ENCODE measurements around the gene MUC5B.

MUC5B gene

DNA sequence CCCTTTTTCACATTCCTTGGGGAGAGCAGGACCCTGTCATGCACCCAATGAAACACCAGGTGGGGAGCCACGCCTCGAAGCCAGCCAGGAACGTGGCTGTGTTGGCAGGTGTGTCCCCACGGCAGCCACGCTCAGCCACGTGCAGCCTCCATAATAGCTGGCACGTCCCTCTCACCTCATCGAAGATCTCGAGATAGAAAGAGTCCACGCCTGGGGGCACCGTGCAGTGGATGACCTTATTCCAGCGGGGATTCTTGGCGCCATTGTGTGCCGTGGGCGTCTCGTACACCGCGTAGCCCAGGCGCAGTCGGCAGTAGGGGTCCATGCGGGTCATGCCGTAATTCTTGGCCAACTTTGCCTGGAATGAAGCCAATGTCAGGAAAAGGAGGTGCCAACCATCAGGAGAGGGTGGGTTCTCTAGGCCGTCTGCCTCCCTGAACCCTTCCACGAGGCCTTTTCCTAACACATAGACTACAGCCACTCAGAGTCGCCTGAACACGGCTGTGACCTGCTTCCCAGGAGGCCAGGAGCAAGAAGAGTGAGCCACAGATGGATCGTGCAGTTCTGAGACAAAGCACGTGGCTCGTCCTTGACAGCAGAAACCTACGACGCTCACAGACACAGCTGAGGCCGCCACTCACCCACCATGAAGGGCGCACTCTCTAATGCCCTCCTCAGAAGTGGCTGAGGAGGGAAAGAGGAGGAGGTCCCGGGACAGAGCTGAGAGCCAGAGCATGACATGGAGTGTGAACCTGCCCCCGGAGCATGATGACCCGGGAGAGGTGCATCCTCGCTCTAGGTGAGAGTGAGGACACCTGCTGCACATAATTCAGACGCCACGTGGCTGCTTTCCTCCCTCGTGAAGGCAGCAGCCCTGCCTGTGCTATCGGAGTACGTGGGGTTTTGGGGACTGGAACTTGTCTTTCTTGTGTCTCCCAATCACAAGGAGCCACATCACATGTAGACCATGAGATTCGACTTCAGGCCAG, 67.5 kb downstream of the MUC5B start:
- in situ Hi-C loops (cut with MboI; ENCODE audit: low pct_unique_long_range_greater_than_20kb, low sequenced_read_pairs): no loop called here
- DNase-seq: no peak

DNA sequence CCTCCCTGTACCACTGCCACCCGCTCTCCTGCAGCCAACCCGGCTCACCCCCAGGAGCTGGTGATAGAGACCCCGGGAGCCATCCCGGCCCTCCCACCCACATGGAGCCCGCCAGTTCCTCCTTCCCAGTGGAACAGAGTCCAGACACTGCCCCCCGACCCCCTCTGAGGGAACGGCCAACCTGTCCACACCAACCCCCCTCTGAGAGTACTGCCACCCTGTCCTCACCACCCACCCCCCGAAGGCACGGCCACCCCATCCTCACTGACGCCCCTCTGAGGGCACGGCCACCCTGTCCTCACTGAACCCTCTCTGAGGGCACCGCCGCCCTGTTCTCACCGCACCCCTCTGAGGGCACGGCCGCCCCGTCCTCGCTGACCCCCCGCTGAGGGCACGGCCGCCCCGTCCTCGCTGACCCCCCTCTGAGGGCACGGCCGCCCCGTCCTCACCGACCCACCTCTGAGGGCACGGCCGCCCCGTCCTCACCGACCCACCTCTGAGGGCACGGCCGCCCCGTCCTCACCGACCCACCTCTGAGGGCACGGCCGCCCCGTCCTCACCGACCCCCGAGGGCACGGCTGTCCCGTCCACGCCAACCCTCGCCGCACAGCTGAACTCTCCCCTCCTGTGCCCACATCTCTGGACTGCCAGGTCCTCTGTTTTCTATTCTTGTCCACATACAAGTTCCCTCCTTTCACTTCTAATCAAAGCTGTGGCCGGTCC, 68.6 kb downstream of the MUC5B start:
- DNase-seq: no peak
- in situ Hi-C loops (cut with MboI; ENCODE audit: low pct_unique_long_range_greater_than_20kb, low sequenced_read_pairs): no loop called here

DNA sequence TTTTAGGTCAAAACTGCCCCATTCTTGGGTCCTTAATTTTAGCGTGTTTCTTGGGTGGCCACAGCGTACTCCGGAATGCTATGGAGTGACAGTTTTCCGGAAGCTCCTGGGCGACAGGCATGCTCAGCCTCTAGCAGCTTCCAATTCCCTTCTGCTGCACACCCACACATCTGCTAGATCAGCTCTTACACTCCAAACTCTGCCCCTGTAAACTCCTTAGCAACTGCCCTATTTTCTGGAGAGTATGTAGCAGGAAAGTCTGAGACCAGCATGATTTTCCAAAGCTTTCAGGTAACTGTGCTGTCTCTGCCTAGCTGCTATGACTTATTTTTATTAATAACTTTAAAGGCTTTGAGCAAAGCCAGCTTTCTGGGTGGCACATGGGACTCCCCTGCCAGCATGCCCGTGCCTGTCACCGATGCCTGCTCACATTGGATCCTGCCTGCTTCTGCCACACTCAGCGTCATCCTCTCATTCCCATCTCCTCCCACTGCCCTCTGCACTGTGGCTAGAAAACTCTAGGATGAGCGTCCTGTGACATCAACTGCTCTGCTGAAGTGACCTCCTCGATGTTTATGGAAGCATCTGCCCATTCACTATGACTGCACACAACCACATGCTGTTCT, 69.3 kb downstream of the MUC5B start:
- no peak for DNase-seq
- in situ Hi-C loops (cut with MboI; ENCODE audit: low pct_unique_long_range_greater_than_20kb, low sequenced_read_pairs): no loop called here

DNA sequence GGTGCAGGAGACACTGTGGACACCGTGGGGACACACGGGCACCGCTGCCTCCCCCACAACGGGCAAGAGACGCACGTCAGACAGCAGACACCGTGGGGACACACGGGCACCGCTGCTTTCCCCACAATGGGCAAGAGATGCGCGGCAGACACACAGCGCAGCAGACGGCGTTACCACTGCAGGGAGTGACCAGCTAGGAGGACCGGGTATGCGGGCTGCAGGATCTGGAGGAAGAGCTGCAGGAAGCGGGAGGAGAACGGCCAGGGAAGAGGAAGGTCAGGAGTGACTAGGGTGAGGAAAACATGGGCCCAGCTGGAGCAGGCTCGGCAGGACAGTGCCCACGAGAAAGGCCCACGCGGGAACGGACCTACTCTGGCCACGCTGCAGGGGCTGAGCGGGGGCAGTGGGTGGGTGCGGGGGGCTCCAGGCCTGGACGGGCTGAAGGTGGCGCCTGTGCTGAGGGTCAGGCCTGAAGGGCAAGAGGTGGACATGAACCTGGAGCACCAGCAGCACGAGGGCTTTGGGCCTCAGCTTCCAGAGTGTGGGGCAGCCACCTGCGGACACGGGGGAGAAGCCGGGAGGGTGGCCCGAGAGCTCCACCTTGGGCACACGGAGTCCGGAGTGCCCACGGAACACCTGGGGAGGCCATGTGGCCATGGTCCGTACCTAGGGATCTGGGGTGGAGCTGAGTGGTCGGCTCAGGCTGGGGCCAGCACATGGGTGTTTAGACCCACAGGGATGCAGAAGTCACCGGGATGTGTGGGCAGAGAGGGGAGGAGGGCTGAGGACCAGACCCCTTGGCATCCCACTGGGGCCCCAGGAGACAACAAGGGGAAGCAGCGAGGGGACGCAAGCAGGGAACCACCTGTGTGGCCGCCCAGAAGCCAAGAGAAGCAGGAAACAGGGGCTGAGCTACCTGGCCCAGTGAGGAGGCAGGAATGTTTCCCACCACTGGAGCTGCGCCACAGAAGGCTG, 70.1 kb downstream of the MUC5B start:
- no peak for DNase-seq
- in situ Hi-C loops (cut with MboI; ENCODE audit: low pct_unique_long_range_greater_than_20kb, low sequenced_read_pairs): no loop called here

DNA sequence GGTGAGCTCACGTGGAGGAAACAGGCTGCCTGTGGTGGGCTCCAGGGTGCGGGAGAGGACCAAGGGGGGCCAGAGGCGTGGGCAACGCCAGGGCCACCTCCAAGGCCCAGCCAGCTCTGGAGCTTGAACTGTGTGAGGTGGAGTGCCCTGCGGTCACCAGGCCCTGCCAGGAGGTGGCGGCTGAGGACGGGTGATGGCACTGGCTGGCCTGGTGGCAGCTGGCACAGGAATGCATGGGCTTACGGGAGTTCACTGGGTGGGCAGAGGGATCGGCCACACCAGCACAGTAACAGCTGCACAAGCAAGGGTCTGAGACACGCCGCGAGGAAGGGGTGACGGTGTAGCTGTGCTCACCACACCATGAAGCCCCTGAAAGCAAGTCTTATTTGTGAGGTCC, 70.8 kb downstream of the MUC5B start:
- DNase-seq: peak; percentile 15
- in situ Hi-C loops (cut with MboI; ENCODE audit: low pct_unique_long_range_greater_than_20kb, low sequenced_read_pairs): no loop called here

DNA sequence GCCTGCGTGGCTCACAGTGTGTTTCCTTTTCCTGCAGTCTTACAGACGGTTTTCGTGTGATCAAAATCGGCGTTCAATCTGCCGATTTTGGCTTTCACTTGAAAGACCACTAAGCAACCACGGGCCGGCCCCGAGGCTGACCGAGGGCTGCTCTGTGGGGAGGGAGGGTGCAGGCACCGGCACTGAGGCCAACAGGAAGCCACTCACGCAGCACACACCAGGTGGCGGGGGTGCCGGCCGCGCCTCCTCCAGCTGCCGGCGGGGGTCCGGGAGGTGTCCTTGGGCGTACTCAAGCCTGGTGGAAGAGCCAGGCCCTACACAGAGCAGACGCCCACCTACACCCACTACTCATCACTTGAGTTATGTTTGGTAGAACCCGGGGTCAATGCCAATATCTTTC, 72.2 kb downstream of the MUC5B start:
- in situ Hi-C loops (cut with MboI; ENCODE audit: low pct_unique_long_range_greater_than_20kb, low sequenced_read_pairs): no loop called here
- DNase-seq: no peak

DNA sequence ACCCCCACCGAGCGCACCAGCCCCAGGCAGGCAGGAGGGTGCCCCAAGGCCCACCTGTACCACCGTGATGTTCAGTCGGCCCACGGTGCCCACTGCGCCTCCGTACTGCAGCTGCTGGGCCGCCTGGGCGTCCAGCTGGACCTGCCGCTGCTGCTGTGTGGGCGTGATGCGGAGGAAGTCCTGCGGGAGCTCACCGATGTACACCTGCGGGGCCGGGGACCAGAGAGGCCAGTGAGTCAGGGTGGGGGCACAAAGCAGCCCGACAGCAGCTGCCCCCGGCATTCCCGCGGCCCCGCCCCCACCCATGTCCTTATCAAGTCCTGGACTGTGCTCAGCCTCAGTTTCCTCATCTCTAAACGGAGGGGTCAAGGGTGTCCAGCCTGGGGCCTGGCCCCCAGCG, 72.7 kb downstream of the MUC5B start:
- no peak for DNase-seq
- in situ Hi-C loops (cut with MboI; ENCODE audit: low pct_unique_long_range_greater_than_20kb, low sequenced_read_pairs): no loop called here

DNA sequence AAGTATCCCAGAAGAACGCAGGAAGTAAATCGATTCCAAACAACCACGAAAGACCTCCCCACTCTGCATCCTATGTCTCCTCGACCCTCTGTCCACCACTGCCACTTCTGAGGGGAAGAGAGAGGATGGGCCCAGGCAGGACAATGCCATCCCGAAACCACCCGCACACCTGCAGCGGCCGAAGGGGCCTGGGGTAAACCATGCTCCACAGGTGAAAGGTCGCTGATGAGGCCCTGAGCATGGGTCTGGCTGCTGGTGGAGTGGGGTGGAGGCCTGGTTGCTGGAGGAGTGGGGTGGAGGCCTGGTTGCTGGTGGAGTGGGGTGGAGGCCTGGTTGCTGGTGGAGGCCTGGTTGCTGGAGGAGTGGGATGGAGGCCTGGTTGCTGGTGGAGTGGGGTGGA, 73.4 kb downstream of the MUC5B start:
- DNase-seq: no peak
- in situ Hi-C loops (cut with MboI; ENCODE audit: low pct_unique_long_range_greater_than_20kb, low sequenced_read_pairs): no loop called here

DNA sequence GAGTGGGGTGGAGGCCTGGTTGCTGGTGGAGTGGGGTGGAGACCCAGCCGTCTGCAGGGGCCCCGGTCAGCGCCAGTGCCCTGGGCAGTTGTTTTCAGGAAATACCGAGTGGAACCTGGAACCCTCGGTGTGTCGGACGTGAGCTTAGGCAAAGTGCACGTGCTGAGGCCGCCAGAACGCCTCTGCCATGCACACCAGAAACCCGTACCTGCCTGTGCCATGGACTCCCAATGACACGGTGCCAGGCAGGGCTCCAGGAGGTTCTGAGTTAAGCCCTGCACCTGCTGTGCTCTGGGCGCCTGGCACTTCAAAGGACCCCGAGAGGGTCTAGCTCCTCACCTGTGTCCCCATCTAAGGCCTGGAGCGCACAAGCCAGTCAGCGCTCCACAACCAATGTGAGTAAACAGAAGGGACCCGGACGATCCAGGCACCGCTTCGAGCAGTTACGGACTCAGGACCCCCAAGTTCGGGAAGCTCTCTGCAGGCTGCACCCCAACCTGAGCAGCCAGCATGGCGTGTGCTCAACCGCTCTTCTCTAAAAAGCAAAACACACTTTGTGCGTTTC, 74.2 kb downstream of the MUC5B start:
- in situ Hi-C loops (cut with MboI; ENCODE audit: low pct_unique_long_range_greater_than_20kb, low sequenced_read_pairs): no loop called here
- no peak for DNase-seq

DNA sequence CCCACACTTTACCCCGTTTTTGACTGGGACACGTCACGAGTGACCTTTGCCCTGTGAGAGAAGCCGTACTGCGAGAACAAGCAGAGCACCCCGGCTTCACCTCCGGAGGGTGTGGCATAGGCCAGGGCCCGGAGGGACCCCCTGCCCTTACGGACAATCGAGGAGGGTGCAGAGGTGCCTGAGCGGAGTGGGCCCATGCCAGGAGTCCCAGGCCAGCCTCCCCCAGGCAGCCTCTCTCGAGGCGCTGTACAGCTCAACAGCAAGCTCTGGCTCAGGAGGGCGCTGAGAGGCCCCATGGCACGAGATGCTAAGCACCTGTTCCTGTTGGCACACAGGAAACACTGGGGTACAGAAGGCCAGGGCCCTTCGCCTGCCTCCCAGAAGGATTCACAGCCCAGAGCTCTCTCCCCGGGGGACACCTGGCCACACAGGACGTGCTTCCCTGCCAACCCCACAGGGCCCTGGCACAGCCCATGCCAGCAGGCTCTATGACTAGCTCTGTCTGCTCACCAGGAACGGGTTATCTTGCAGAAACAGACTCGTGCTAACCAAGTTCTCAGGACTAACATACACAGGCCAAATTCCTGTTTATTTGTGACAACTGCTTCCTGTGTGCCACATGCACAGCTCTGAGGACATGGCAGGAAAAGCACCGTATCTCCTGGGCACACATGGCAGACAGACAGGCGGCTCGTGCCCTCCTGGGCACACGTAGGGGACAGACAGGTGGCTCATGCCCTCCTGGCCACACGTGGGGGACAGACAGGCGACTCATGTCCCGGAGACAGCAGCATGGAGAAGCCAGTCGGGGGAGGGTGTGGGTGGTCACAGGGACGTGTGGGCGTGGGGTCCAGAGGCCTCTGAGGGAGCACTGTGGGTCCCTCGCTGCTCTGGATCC, 75.0 kb downstream of the MUC5B start:
- DNase-seq: no peak
- in situ Hi-C loops (cut with MboI; ENCODE audit: low pct_unique_long_range_greater_than_20kb, low sequenced_read_pairs): no loop called here

DNA sequence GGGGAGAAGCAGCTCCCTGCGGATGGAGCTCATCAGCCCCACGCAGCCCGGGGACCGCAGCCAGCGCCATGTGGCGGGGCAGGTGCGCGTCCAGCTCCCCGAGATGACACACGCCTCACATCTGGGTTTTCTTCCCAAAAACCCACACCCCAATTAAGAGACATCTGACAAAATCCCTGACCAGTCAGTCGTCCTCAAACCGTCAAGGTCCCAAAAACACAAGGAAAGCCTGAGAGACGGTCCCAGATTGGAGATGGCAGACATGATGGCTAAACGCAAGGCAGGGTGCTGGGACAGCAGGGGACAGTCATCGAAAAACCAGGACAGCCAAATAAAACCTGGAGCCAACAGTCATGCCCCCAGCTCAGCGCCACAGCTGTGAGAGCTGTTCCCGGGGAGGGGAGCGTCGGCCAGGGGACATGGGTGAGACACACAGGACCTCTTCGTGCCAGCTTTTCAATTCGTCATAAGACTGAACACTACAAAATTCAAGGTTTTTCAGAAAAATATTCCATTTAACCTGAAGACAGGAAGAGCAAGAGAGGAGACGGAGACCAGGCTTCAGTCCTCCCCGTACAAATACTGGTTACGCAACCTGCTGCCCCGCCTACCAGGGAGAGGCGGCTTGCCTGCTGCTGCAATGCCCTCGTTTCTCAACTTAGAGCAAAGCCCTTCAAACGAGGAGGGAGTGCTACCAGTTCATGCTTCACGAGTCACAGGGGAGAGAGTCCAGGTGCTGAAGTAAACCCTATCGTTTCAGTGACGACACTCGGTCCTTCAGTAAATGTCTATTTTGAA, 76.0 kb downstream of the MUC5B start:
- in situ Hi-C loops (cut with MboI; ENCODE audit: low pct_unique_long_range_greater_than_20kb, low sequenced_read_pairs): no loop called here
- DNase-seq: peak; percentile 70

DNA sequence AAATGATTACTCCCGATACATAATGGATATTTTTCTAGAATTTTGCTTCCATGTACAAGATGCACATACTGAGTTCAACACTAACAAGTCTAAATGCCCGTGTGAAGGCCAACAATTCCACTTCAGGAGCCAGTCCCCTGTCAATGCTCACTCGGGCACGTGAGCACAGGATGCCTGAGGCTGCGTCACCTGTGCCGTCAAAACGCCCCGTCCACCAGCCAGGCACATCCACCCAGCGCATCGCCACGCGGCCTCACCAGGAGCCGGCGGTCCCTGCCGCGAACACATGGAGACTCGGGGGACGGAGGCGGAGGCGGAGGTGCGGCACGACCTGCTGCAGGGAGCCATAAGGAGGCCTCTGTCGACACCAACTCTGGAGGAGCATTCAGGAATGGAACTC, 76.8 kb downstream of the MUC5B start:
- in situ Hi-C loops (cut with MboI; ENCODE audit: low pct_unique_long_range_greater_than_20kb, low sequenced_read_pairs): no loop called here
- no peak for DNase-seq

DNA sequence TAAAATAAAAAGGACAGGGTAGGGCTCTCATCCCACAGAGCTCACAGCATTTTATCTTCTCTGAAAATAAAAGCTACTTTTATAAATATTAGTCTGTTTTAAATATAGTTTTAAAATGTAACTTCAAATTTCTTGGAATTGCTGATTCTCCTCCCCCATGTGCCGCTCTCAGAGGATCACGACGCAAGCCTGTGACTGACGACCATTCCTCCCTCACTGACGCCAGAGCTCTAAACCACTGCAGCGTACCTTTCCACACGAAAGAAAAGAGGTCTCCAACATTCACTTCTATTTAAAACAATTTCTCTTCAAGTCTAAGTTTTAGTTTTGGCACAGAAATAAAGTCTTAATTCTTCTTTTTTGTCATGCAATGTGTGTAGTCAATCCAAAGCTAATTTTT, 77.3 kb downstream of the MUC5B start:
- in situ Hi-C loops (cut with MboI; ENCODE audit: low pct_unique_long_range_greater_than_20kb, low sequenced_read_pairs): no loop called here
- no peak for DNase-seq

DNA sequence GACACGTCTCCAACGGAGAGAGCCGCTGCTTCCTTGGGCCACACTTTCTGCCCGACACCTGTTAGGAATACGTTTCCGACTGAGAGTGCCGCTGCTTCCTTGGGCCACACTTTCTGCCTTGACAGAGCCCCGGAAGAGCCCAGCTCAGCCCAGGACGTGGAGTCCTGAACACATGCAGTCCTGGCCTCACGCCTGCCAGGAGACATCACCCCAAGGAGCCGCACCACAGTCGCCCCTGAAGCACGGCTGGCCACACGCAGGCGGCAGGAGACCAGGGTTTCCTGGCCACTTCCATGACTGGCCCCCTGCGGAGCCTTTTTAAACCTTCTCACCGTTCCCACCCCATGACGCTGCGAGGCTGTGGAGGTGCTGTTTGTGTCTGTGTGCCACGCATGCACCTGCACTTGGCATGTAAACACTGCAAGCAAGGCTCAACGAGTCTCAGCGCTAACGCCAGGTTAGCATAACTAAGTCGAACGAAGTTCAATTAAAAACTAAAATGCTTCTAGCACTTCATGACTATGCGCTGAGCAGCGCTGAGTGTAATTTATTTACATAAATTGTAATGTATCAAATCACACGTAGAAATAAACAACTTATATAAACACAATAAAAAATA, 77.8 kb downstream of the MUC5B start:
- in situ Hi-C loops (cut with MboI; ENCODE audit: low pct_unique_long_range_greater_than_20kb, low sequenced_read_pairs): no loop called here
- DNase-seq: no peak

DNA sequence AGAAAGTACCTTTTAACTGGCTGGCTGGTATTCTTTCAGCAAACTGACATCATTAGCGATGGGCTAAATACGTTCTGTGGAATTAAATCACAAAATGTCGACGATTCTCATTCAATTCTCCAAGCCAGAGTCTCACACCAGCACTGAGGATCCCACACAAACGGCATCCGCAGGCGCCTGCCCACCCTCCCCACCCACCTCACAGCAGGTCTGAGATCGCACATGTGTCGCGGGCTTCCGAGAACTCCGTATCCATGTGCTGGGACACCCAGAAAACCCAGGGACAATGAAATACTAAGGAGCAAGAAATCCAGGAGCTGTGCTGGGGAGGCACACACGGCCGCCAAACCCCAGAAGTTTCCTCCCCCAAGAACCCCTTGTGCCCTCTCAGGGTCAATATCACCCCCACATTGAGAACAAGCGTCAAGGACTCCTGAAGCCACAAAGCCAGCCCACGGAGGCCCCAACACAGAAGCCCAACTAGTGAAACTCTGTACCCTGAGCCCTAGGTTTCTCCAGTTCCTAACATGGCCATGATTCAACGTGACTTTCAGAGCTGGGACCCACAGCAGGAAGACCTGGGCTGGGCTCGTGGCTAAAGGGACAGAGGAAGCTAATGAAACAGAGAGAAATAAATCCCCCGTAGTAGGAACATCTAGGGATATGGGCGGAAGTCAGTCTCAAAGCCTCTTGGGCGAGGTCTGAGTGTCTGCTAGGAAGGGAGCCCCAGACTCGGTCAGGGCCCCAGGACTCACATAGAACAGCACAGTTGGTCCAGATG, 78.5 kb downstream of the MUC5B start:
- no peak for DNase-seq
- in situ Hi-C loops (cut with MboI; ENCODE audit: low pct_unique_long_range_greater_than_20kb, low sequenced_read_pairs): no loop called here

DNA sequence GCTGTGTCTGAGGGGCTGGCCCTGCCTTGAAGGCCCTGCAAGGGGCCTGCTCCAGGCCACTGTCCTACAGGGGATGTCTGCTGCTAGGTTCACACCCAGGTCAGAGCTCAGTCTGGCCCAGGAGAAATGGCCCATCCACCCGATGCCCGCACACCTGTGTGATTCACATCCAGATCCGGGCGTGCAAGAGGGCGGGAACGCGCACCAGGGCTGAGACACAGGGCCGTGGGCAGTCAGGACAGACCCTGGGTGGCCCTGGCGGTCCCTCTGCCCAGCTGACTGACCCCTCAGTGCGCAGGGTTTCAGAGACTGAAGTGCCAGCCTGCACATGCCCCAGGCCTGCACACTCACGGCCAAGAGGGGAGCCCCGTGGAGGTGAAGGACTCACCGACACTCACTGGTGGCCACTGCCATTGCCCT, 79.2 kb downstream of the MUC5B start:
- no peak for DNase-seq
- in situ Hi-C loops (cut with MboI; ENCODE audit: low pct_unique_long_range_greater_than_20kb, low sequenced_read_pairs): no loop called here

All from KBM-7 (cell line).